DND-41 (cell line): ENCODE results near the gene ADRB1.

ENCODE experiments used
- CTCF ChIP-seq: IDR thresholded peaks from 2 replicates; pipeline ENCODE4 v1.5.1; 2012; ENCODE audit warnings: borderline replicate concordance, low read length, moderate library complexity, mild to moderate bottlenecking; ENCODE audit not compliant: poor library complexity, severe bottlenecking; ENCODE audit errors: extremely low read depth
- EZH2 ChIP-seq: IDR thresholded peaks from 3 replicates; pipeline ENCODE4 v1.6.1; 2012; ENCODE audit warnings: borderline replicate concordance, low read depth, mild to moderate bottlenecking, moderate library complexity, low read length, inconsistent platforms; ENCODE audit not compliant: severe bottlenecking

GRCh38 chr10:114071178-114071577 is 27.5 kb downstream of the ADRB1 start:
- TF ChIP-seq CTCF: no peak
- TF ChIP-seq EZH2: no peak
